ENCODE data around the gene FAAH.

The FAAH gene

DNA sequence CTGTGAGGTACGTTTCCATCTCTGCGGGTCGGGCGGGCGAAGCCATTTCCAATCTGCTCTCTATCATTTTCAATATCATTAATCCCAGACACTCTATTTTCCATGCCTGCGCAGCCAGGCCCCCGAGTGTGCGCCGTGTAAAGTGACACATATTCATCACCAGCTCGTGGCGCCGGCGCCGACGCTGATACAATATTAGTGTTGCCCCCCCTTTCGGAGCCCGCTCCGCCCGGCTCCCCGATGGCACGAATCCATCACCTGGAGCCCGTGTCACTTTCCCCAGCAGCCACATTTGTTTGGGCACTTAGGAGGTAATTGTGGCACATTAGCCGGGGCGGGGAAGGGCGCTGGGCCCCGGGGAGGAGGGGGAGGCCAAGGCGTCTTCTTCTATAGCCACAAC lies 61.8 kb downstream of the FAAH start:
- H3K4me1 ChIP-seq (ENCODE audit: control insufficient read depth in 2 of 2, insufficient read depth in 2 of 2, low read length in 2 of 2): no peaks in the 10 kb centered on the region
- H3K9me3 ChIP-seq (ENCODE audit: control insufficient read depth in 2 of 2, low read length in 2 of 2): no peaks in the 10 kb centered on the region
- no peak overlapping the region for H3K9ac ChIP-seq (ENCODE audit: low read depth in 1 of 2, low read length in 2 of 2)
- H3K36me3 ChIP-seq (ENCODE audit: control insufficient read depth in 2 of 2, insufficient read depth in 2 of 2, low read length in 2 of 2): no peaks in the 10 kb centered on the region
- H3K27me3 ChIP-seq (ENCODE audit: control insufficient read depth in 2 of 2, insufficient read depth in 2 of 2, low read length in 2 of 2): peaks cover 14 to 15% of the 10 kb centered on the region in 2 donors
- no peak overlapping the region for H3K27ac ChIP-seq (ENCODE audit: low read depth in 2 of 2, low read length in 2 of 2)
- H3K4me3 ChIP-seq (ENCODE audit: low read length in 2 of 2): no peak overlapping the region

DNA sequence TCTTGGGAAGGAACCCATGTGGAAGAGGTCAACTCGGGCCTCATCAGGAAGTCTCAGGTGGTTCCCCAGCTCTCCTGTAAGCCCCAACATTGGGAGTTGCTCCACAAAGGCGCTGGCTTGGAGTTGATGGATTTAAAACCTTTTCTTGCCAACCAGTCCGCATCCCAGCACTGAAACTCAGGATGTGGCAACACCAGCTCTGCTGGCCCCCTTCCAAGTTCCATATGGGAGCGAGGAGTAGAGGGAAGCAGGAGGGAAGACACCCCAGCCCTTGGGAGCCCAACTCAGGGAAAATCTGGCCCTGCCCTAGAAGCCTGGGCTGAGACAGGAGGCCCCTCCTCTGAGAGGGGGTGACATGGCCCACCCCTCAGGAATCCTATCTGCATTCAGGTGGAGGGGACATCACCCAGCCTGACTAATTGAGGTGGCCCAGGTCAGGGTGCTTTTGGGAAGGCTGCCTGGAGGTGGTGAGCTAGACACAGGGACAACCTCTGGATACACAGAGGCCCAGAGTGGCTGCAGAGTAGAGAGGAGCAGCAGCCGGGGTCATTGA lies 62.4 kb downstream of the FAAH start:
- Histone ChIP-seq H3K27ac (ENCODE audit: low read depth in 2 of 2, low read length in 2 of 2) (no peak overlapping the region), H3K4me3 (ENCODE audit: low read length in 2 of 2) (no peak overlapping the region), H3K9me3 (ENCODE audit: control insufficient read depth in 2 of 2, low read length in 2 of 2) (no peaks in the 10 kb centered on the region), H3K36me3 (ENCODE audit: control insufficient read depth in 2 of 2, insufficient read depth in 2 of 2, low read length in 2 of 2) (no peaks in the 10 kb centered on the region), H3K27me3 (ENCODE audit: control insufficient read depth in 2 of 2, insufficient read depth in 2 of 2, low read length in 2 of 2) (peaks cover 14 to 15% of the 10 kb centered on the region in 2 donors), H3K9ac (ENCODE audit: low read depth in 1 of 2, low read length in 2 of 2) (no peak overlapping the region), H3K4me1 (ENCODE audit: control insufficient read depth in 2 of 2, insufficient read depth in 2 of 2, low read length in 2 of 2) (no peaks in the 10 kb centered on the region)

DNA sequence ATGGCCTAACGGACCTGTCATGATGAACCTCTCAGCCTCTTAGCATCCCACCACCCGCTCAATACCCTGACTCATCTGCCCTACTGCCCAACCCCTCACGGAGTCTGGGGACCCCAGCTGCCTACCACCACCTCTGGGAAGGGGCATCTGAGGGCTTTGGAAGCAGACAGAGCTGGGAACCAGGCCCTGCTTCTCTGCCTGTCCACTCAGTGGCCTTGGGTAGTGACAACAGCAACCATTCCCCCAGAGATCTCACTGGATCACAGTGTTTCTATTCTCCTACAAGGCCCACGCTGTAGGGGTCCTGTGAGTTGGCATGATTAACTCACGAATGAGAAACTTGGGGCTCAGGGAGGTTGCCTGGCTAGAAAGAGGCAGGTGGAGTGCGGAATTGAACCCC lies 63.1 kb downstream of the FAAH start:
- Histone ChIP-seq H3K9ac (ENCODE audit: low read depth in 1 of 2, low read length in 2 of 2) (no peak overlapping the region), H3K9me3 (ENCODE audit: control insufficient read depth in 2 of 2, low read length in 2 of 2) (no peaks in the 10 kb centered on the region), H3K4me1 (ENCODE audit: control insufficient read depth in 2 of 2, insufficient read depth in 2 of 2, low read length in 2 of 2) (no peaks in the 10 kb centered on the region), H3K4me3 (ENCODE audit: low read length in 2 of 2) (no peak overlapping the region), H3K36me3 (ENCODE audit: control insufficient read depth in 2 of 2, insufficient read depth in 2 of 2, low read length in 2 of 2) (no peaks in the 10 kb centered on the region), H3K27ac (ENCODE audit: low read depth in 2 of 2, low read length in 2 of 2) (no peak overlapping the region), H3K27me3 (ENCODE audit: control insufficient read depth in 2 of 2, insufficient read depth in 2 of 2, low read length in 2 of 2) (peaks cover 14 to 15% of the 10 kb centered on the region in 2 donors)

GRCh38 chr1:46458190-46458589 lies 64.1 kb downstream of the FAAH start:
- Histone ChIP-seq H3K27me3 (ENCODE audit: control insufficient read depth in 2 of 2, insufficient read depth in 2 of 2, low read length in 2 of 2) (peaks cover 14 to 15% of the 10 kb centered on the region in 2 donors), H3K9me3 (ENCODE audit: control insufficient read depth in 2 of 2, low read length in 2 of 2) (no peaks in the 10 kb centered on the region), H3K36me3 (ENCODE audit: control insufficient read depth in 2 of 2, insufficient read depth in 2 of 2, low read length in 2 of 2) (no peaks in the 10 kb centered on the region), H3K27ac (ENCODE audit: low read depth in 2 of 2, low read length in 2 of 2) (no peak overlapping the region), H3K9ac (ENCODE audit: low read depth in 1 of 2, low read length in 2 of 2) (no peak overlapping the region), H3K4me1 (ENCODE audit: control insufficient read depth in 2 of 2, insufficient read depth in 2 of 2, low read length in 2 of 2) (no peaks in the 10 kb centered on the region), H3K4me3 (ENCODE audit: low read length in 2 of 2) (no peak overlapping the region)

- no peak overlapping the region for H3K9ac ChIP-seq (ENCODE audit: low read depth in 1 of 2, low read length in 2 of 2)
- peaks cover 12 to 15% of the 10 kb centered on the region in 2 donors for H3K27me3 ChIP-seq (ENCODE audit: control insufficient read depth in 2 of 2, insufficient read depth in 2 of 2, low read length in 2 of 2)
- H3K4me1 ChIP-seq (ENCODE audit: control insufficient read depth in 2 of 2, insufficient read depth in 2 of 2, low read length in 2 of 2): no peaks in the 10 kb centered on the region
These were observed 64.7 kb downstream of the FAAH start for GRCh38 chr1:46458846-46459245.

GRCh38 chr1:46459315-46459714 lies 65.2 kb downstream of the FAAH start:
- Histone ChIP-seq H3K27ac (ENCODE audit: low read depth in 2 of 2, low read length in 2 of 2) (no peak overlapping the region), H3K27me3 (ENCODE audit: control insufficient read depth in 2 of 2, insufficient read depth in 2 of 2, low read length in 2 of 2) (peaks cover 11 to 15% of the 10 kb centered on the region in 2 donors), H3K36me3 (ENCODE audit: control insufficient read depth in 2 of 2, insufficient read depth in 2 of 2, low read length in 2 of 2) (no peaks in the 10 kb centered on the region), H3K4me3 (ENCODE audit: low read length in 2 of 2) (no peak overlapping the region), H3K9me3 (ENCODE audit: control insufficient read depth in 2 of 2, low read length in 2 of 2) (no peaks in the 10 kb centered on the region), H3K9ac (ENCODE audit: low read depth in 1 of 2, low read length in 2 of 2) (no peak overlapping the region), H3K4me1 (ENCODE audit: control insufficient read depth in 2 of 2, insufficient read depth in 2 of 2, low read length in 2 of 2) (no peaks in the 10 kb centered on the region)

More at GRCh38 chr1:46458846-46459245, 64.7 kb downstream of the FAAH start:
- Histone ChIP-seq H3K9me3 (ENCODE audit: control insufficient read depth in 2 of 2, low read length in 2 of 2) (no peaks in the 10 kb centered on the region), H3K27ac (ENCODE audit: low read depth in 2 of 2, low read length in 2 of 2) (no peak overlapping the region), H3K36me3 (ENCODE audit: control insufficient read depth in 2 of 2, insufficient read depth in 2 of 2, low read length in 2 of 2) (no peaks in the 10 kb centered on the region), H3K4me3 (ENCODE audit: low read length in 2 of 2) (no peak overlapping the region)

GRCh38 chr1:46461017-46461808 lies 67.1 kb downstream of the FAAH start:
- Histone ChIP-seq H3K36me3 (ENCODE audit: control insufficient read depth in 2 of 2, insufficient read depth in 2 of 2, low read length in 2 of 2) (no peaks in the 10 kb centered on the region), H3K4me3 (ENCODE audit: low read length in 2 of 2) (no peak overlapping the region), H3K9ac (ENCODE audit: low read depth in 1 of 2, low read length in 2 of 2) (no peak overlapping the region), H3K9me3 (ENCODE audit: control insufficient read depth in 2 of 2, low read length in 2 of 2) (no peaks in the 10 kb centered on the region), H3K27me3 (ENCODE audit: control insufficient read depth in 2 of 2, insufficient read depth in 2 of 2, low read length in 2 of 2) (peaks cover 11 to 18% of the 10 kb centered on the region in 2 donors), H3K27ac (ENCODE audit: low read depth in 2 of 2, low read length in 2 of 2) (no peak overlapping the region), H3K4me1 (ENCODE audit: control insufficient read depth in 2 of 2, insufficient read depth in 2 of 2, low read length in 2 of 2) (no peaks in the 10 kb centered on the region)

DNA sequence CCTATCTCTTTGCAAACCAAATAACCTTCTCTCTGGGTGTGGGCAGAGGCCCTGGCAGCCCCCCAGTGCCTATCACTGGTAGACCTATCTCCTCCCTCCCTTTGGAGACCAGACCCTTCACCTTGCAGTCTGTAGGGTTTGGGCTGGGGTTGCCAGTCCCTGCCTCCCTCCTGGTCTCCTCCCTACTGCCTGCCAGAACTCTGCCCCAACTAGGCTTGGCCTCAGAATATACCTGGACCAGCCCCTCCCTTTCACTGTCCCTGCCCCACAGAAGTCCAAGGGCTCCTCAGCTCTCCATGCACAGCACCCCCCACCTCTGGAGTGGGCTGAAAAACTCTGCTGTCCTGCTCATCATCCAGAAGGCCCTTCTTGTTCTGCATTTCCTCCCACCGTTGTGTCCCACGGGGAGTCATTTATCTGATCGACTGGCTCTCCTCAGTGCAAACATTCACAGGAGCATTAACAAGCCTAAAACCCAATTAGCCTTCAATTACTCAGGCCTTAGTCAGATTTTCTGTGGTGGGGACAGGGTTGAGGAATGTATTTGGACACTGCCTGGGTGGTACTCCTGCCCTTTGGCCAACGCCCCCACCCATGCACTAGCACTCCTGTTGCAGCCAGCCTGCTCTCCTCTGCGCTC lies 67.8 kb downstream of the FAAH start:
- Histone ChIP-seq H3K36me3 (ENCODE audit: control insufficient read depth in 2 of 2, insufficient read depth in 2 of 2, low read length in 2 of 2) (no peaks in the 10 kb centered on the region), H3K9me3 (ENCODE audit: control insufficient read depth in 2 of 2, low read length in 2 of 2) (no peaks in the 10 kb centered on the region)

More for the DNA sequence above, 67.8 kb downstream of the FAAH start:
- no peak overlapping the region for H3K27ac ChIP-seq (ENCODE audit: low read depth in 2 of 2, low read length in 2 of 2)
- H3K4me3 ChIP-seq (ENCODE audit: low read length in 2 of 2): no peak overlapping the region
- H3K9ac ChIP-seq (ENCODE audit: low read depth in 1 of 2, low read length in 2 of 2): no peak overlapping the region
- peaks cover under 1 to 2% of the 10 kb centered on the region in 2 donors for H3K4me1 ChIP-seq (ENCODE audit: control insufficient read depth in 2 of 2, insufficient read depth in 2 of 2, low read length in 2 of 2)
- peaks cover 12 to 20% of the 10 kb centered on the region in 2 donors for H3K27me3 ChIP-seq (ENCODE audit: control insufficient read depth in 2 of 2, insufficient read depth in 2 of 2, low read length in 2 of 2)

Data from mucosa of rectum (tissue), 2 donors.